Neuronal stem cell (in vitro differentiated cells): ENCODE results near the gene TSPAN1.

Experiments
- DNase-seq: peaks from one replicate; pipeline ENCODE4 v3.0.0-alpha.2; 2013; ENCODE audit warnings: low spot score
- H2AFZ ChIP-seq: one replicate; pipeline ENCODE4 v1.6.1; 2013; ENCODE audit warnings: mild to moderate bottlenecking, low read length, inconsistent platforms
- H2AK5ac ChIP-seq: 2 replicates; pipeline ENCODE4 v1.6.1; 2013; ENCODE audit warnings: low read depth, mild to moderate bottlenecking, inconsistent platforms, low read length, moderate library complexity, mixed read lengths
- H2BK120ac ChIP-seq: 2 replicates; pipeline ENCODE4 v1.6.1; 2013; ENCODE audit warnings: low read depth, mild to moderate bottlenecking, inconsistent platforms, low read length, moderate library complexity, mixed read lengths
- H2BK12ac ChIP-seq: one replicate; pipeline ENCODE4 v1.6.1; 2013; ENCODE audit warnings: low read length, inconsistent platforms
- H2BK15ac ChIP-seq: 2 replicates; pipeline ENCODE4 v1.6.1; 2013; ENCODE audit warnings: mild to moderate bottlenecking, low read length, inconsistent platforms, mixed read lengths
- H2BK5ac ChIP-seq: one replicate; pipeline ENCODE4 v1.6.1; 2013; ENCODE audit warnings: inconsistent platforms, mild to moderate bottlenecking, low read length, moderate library complexity
- H3K14ac ChIP-seq: one replicate; pipeline ENCODE4 v1.6.1; 2013; ENCODE audit warnings: low read length, inconsistent platforms
- H3K18ac ChIP-seq: 2 replicates; pipeline ENCODE4 v1.6.1; 2013; ENCODE audit warnings: low read length, inconsistent platforms
- H3K23ac ChIP-seq: 2 replicates; pipeline ENCODE4 v1.6.1; 2013; ENCODE audit warnings: low read depth, mild to moderate bottlenecking, mixed read lengths, low read length, inconsistent platforms; ENCODE audit not compliant: poor library complexity
- H3K27ac ChIP-seq: replicated peaks from 3 replicates; pipeline ENCODE4 v1.5.1; 2013; ENCODE audit warnings: low read length, inconsistent platforms
- H3K27me3 ChIP-seq, 3 experiments: 2 replicates each; pipeline ENCODE4 v1.6.1; 2013; ENCODE audit warnings: low read length in 3 of 3, mild to moderate bottlenecking in 2 of 3, inconsistent platforms in 1 of 3, low read depth in 1 of 3, mixed read lengths in 1 of 3, moderate library complexity in 1 of 3; ENCODE audit not compliant: control insufficient read depth in 3 of 3, insufficient read depth in 3 of 3
- H3K36me3 ChIP-seq, 2 donors: replicated peaks in 1 of 2; 2 replicates each; pipeline ENCODE4 v1.6.1; 2013; ENCODE audit warnings: low read length in 2 of 2; ENCODE audit not compliant: control insufficient read depth in 2 of 2, insufficient read depth in 2 of 2
- H3K4ac ChIP-seq: 2 replicates; pipeline ENCODE4 v1.6.1; 2013; ENCODE audit warnings: inconsistent platforms, mild to moderate bottlenecking, low read length, moderate library complexity
- H3K4me1 ChIP-seq, 2 donors: 1 replicate in 1 of 2; 2 replicates in 1 of 2; pipeline ENCODE4 v1.6.1; 2013; ENCODE audit warnings: low read length in 2 of 2, low read depth in 1 of 2; ENCODE audit not compliant: control insufficient read depth in 2 of 2, insufficient read depth in 1 of 2
- H3K4me2 ChIP-seq: one replicate; pipeline ENCODE4 v1.6.1; 2013; ENCODE audit warnings: mild to moderate bottlenecking, low read length, inconsistent platforms; ENCODE audit not compliant: insufficient read depth, poor library complexity, severe bottlenecking
- H3K4me3 ChIP-seq, 2 donors: 2 replicates each; pipeline ENCODE4 v1.5.1; 2013; ENCODE audit warnings: low read length in 2 of 2, mild to moderate bottlenecking in 2 of 2, inconsistent platforms in 1 of 2, moderate library complexity in 1 of 2
- H3K79me1 ChIP-seq: one replicate; pipeline ENCODE4 v1.6.1; 2013; ENCODE audit warnings: low read depth, mild to moderate bottlenecking, inconsistent platforms, low read length, moderate library complexity
- H3K9ac ChIP-seq: one replicate; pipeline ENCODE4 v1.6.1; 2013; ENCODE audit warnings: mild to moderate bottlenecking, low read depth, low read length, inconsistent platforms; ENCODE audit not compliant: poor library complexity
- H3K9me3 ChIP-seq, 2 donors: replicated peaks in 1 of 2; 2 replicates each; pipeline versions ENCODE3 to v1.6.1; 2013; ENCODE audit warnings: low read length in 2 of 2, mild to moderate bottlenecking in 2 of 2, inconsistent platforms in 1 of 2, low read depth in 1 of 2, mixed read lengths in 1 of 2, moderate library complexity in 1 of 2; ENCODE audit not compliant: control insufficient read depth in 2 of 2, insufficient read depth in 1 of 2
- H4K8ac ChIP-seq: one replicate; pipeline ENCODE4 v1.6.1; 2013; ENCODE audit warnings: low read depth, mild to moderate bottlenecking, inconsistent platforms, low read length, moderate library complexity
- H4K91ac ChIP-seq: one replicate; pipeline ENCODE4 v1.6.1; 2013; ENCODE audit warnings: low read length, low read depth, mild to moderate bottlenecking, inconsistent platforms; ENCODE audit not compliant: poor library complexity
- WGBS, 2 donors: extraction: QIAGEN DNeasy Blood & Tissue Kit; methylation state at CpG; one replicate each; pipeline ENCODE4 v1.1.7; 2013; ENCODE audit warnings: missing lambda C conversion rate in 2 of 2, mixed read lengths in 1 of 2; ENCODE audit not compliant: insufficient read length in 2 of 2, insufficient replicate concordance in 1 of 2; ENCODE audit errors: extremely low coverage in 2 of 2; 5-methylcytosine and 5-hydroxymethylcytosine counted together

TSPAN1 gene

GRCh38 chr1:46188295-46189030 is 13.6 kb downstream of the TSPAN1 start:
- H3K9me3 ChIP-seq = no peaks in the 10 kb centered on the region
- H3K27ac ChIP-seq = no peak overlapping the region
- no peak overlapping the region for H4K91ac ChIP-seq
- no peak overlapping the region for H2BK15ac ChIP-seq
- H3K9ac ChIP-seq = no peak overlapping the region
- no peaks in the 10 kb centered on the region for H3K27me3 ChIP-seq
- H2AFZ ChIP-seq = no peak overlapping the region
- WGBS, 2 donors = no CpG with 5 or more reads among the region's 6 CpGs
- H3K4ac ChIP-seq = no peak overlapping the region
- no peak overlapping the region for H3K4me2 ChIP-seq
- H3K18ac ChIP-seq = no peak overlapping the region
- H3K4me1 ChIP-seq = no peaks in the 10 kb centered on the region
- H4K8ac ChIP-seq = no peak overlapping the region
- no peak overlapping the region for H3K4me3 ChIP-seq
- no peak overlapping the region for H2BK120ac ChIP-seq
- H3K36me3 ChIP-seq = peaks cover 32 to 60% of the 10 kb centered on the region in 2 donors
- H2AK5ac ChIP-seq = no peak overlapping the region
- DNase-seq = no peak
- H2BK5ac ChIP-seq = no peak overlapping the region
- H3K79me1 ChIP-seq = peaks cover 2% of the 10 kb centered on the region
- no peak overlapping the region for H2BK12ac ChIP-seq
- no peak overlapping the region for H3K23ac ChIP-seq
- H3K14ac ChIP-seq = no peak overlapping the region

- no peak overlapping the region for H2BK120ac ChIP-seq
- H3K36me3 ChIP-seq = peaks cover 43 to 80% of the 10 kb centered on the region in 2 donors
- no peak overlapping the region for H4K91ac ChIP-seq
- no peak overlapping the region for H4K8ac ChIP-seq
- no peak overlapping the region for H3K4ac ChIP-seq
- no peak overlapping the region for H3K4me3 ChIP-seq
- H3K23ac ChIP-seq = no peak overlapping the region
- no peak overlapping the region for H3K27ac ChIP-seq
- H3K4me1 ChIP-seq = no peaks in the 10 kb centered on the region
- no peak overlapping the region for H2AFZ ChIP-seq
- H3K4me2 ChIP-seq = no peak overlapping the region
- no CpG with 5 or more reads among the region's 3 CpGs for WGBS, 2 donors
- no peak overlapping the region for H3K18ac ChIP-seq
- H2BK12ac ChIP-seq = no peak overlapping the region
- no peak overlapping the region for H3K9ac ChIP-seq
- no peak overlapping the region for H2BK5ac ChIP-seq
- H2AK5ac ChIP-seq = no peak overlapping the region
- no peak for DNase-seq
- H3K79me1 ChIP-seq = peaks cover 2% of the 10 kb centered on the region
- no peaks in the 10 kb centered on the region for H3K9me3 ChIP-seq
- H3K27me3 ChIP-seq = no peaks in the 10 kb centered on the region
- no peak overlapping the region for H3K14ac ChIP-seq
- H2BK15ac ChIP-seq = no peak overlapping the region
Observed at GRCh38 chr1:46190539-46190938, 15.7 kb downstream of the TSPAN1 start.

- Histone ChIP-seq H2AK5ac (no peak overlapping the region), H2BK120ac (no peak overlapping the region), H3K9ac (no peak overlapping the region), H3K36me3 (peaks cover 45 to 87% of the 10 kb centered on the region in 2 donors), H3K14ac (no peak overlapping the region), H3K27ac (no peak overlapping the region), H2BK15ac (no peak overlapping the region), H2BK12ac (no peak overlapping the region), H3K4ac (no peak overlapping the region), H3K27me3 (no peaks in the 10 kb centered on the region), H3K9me3 (no peaks in the 10 kb centered on the region), H3K18ac (no peak overlapping the region), H3K79me1 (peaks cover 2% of the 10 kb centered on the region), H2BK5ac (no peak overlapping the region), H4K8ac (no peak overlapping the region), H3K4me2 (no peak overlapping the region), H3K4me3 (no peak overlapping the region), H4K91ac (no peak overlapping the region), H3K4me1 (no peaks in the 10 kb centered on the region), H3K23ac (no peak overlapping the region), H2AFZ (no peak overlapping the region)
- WGBS, 2 donors = no CpG with 5 or more reads among the region's 9 CpGs
- DNase-seq = no peak
Observed at GRCh38 chr1:46191033-46191701, 16.3 kb downstream of the TSPAN1 start.

- H4K8ac ChIP-seq = no peak overlapping the region
- peak overlapping the region; percentile 73 for H3K23ac ChIP-seq
- no peak overlapping the region for H2BK12ac ChIP-seq
- peak overlapping the region in 1 of 2 donors; percentile 51 for H3K4me3 ChIP-seq
- no peaks in the 10 kb centered on the region for H3K4me1 ChIP-seq
- H2AK5ac ChIP-seq = no peak overlapping the region
- no peak overlapping the region for H2AFZ ChIP-seq
- no peak overlapping the region for H3K14ac ChIP-seq
- H3K9me3 ChIP-seq = no peaks in the 10 kb centered on the region
- no peak overlapping the region for H3K4me2 ChIP-seq
- H4K91ac ChIP-seq = no peak overlapping the region
- H2BK15ac ChIP-seq = no peak overlapping the region
- H3K79me1 ChIP-seq = peaks cover 5% of the 10 kb centered on the region
- no peak overlapping the region for H3K27ac ChIP-seq
- H3K9ac ChIP-seq = no peak overlapping the region
- peaks cover 47 to 94% of the 10 kb centered on the region in 2 donors for H3K36me3 ChIP-seq
- no peak overlapping the region for H3K4ac ChIP-seq
- peak overlapping the region; percentile 77 for H2BK5ac ChIP-seq
- peak overlapping the region; percentile 13 for H3K18ac ChIP-seq
- H3K27me3 ChIP-seq = no peaks in the 10 kb centered on the region
- no peak for DNase-seq
- no peak overlapping the region for H2BK120ac ChIP-seq
- WGBS, 2 donors = no CpG with 5 or more reads among the region's 10 CpGs
Observed at GRCh38 chr1:46192171-46192570, 17.3 kb downstream of the TSPAN1 start.
